IMR-90 (cell line): ENCODE results near the gene PCDHGB6.
A peak's percentile ranks its signal among the peaks of the same experiment; 100 is the strongest.

Source experiments
- CEBPB ChIP-seq: IDR thresholded peaks from 2 replicates; pipeline ENCODE4 v1.6.1; 2012; ENCODE audit warnings: low read depth, low read length, improper control_type of control experiment
- CHD1 ChIP-seq: IDR thresholded peaks from 2 replicates; pipeline ENCODE4 v1.6.1; 2012; ENCODE audit warnings: low read depth, low read length, improper control_type of control experiment
- CTCF ChIP-seq: conservative IDR thresholded peaks from 2 replicates; pipeline ENCODE4 v1.5.1; 2012; ENCODE audit warnings: mild to moderate bottlenecking, low read depth, low read length, improper control_type of control experiment
- FOS ChIP-seq: fragments of 150-350 bp; IDR thresholded peaks from 2 replicates; pipeline ENCODE4 v1.6.1; 2016; ENCODE audit warnings: low read depth, low read length
- MAZ ChIP-seq: IDR thresholded peaks from 2 replicates; pipeline ENCODE4 v1.6.1; 2012; ENCODE audit warnings: low read depth, mild to moderate bottlenecking, low read length, improper control_type of control experiment, moderate library complexity, borderline replicate concordance
- MXI1 ChIP-seq: IDR thresholded peaks from 2 replicates; pipeline ENCODE4 v1.6.1; 2012; ENCODE audit warnings: low read depth, mild to moderate bottlenecking, low read length, moderate library complexity, borderline replicate concordance
- POLR2A ChIP-seq: IDR thresholded peaks from 2 replicates; pipeline ENCODE4 v1.6.1; 2012; ENCODE audit warnings: mild to moderate bottlenecking, low read depth, low read length
- RAD21 ChIP-seq: IDR thresholded peaks from 2 replicates; pipeline ENCODE4 v1.6.1; 2012; ENCODE audit warnings: low read length, improper control_type of control experiment
- RCOR1 ChIP-seq: IDR thresholded peaks from 2 replicates; pipeline ENCODE4 v1.6.1; 2012; ENCODE audit warnings: mild to moderate bottlenecking, low read length, improper control_type of control experiment; ENCODE audit not compliant: insufficient replicate concordance
- RFX5 ChIP-seq: IDR thresholded peaks from 2 replicates; pipeline ENCODE4 v1.8.0; 2012; ENCODE audit warnings: low read depth, mild to moderate bottlenecking, low read length, moderate library complexity
- SMC3 ChIP-seq: fragments of 150-350 bp; IDR thresholded peaks from 2 replicates; pipeline ENCODE4 v1.6.1; 2016; ENCODE audit warnings: low read depth, mild to moderate bottlenecking, antibody characterized with exemption, low read length, moderate library complexity
- TF ChIP-seq, protein P1 (sequence below): fragments of 150-350 bp; IDR thresholded peaks from 2 replicates; pipeline ENCODE4 v1.6.1; 2017; ENCODE audit warnings: mild to moderate bottlenecking, antibody characterized with exemption, low read length, low read depth
- TF ChIP-seq, protein P2 (sequence below): fragments of 150-350 bp; IDR thresholded peaks from 2 replicates; pipeline ENCODE4 v1.6.1; 2016; ENCODE audit warnings: low read depth, mild to moderate bottlenecking, low read length, moderate library complexity, borderline replicate concordance

GRCh38 chr5:141359790-141360426 is 47.9 kb upstream of the PCDHGB6 start, which contains the start of gene PCDHGB2:
- TF ChIP-seq POLR2A (no peak), CTCF (peak; percentile 48), MXI1 (no peak), SMC3 (no peak), MAZ (no peak), FOS (no peak), RCOR1 (no peak), CEBPB (no peak), CHD1 (no peak), RFX5 (no peak), RAD21 (peak; percentile 45)
- TF ChIP-seq, protein P1, sequence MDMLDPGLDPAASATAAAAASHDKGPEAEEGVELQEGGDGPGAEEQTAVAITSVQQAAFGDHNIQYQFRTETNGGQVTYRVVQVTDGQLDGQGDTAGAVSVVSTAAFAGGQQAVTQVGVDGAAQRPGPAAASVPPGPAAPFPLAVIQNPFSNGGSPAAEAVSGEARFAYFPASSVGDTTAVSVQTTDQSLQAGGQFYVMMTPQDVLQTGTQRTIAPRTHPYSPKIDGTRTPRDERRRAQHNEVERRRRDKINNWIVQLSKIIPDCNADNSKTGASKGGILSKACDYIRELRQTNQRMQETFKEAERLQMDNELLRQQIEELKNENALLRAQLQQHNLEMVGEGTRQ = no peak
- TF ChIP-seq, protein P2, sequence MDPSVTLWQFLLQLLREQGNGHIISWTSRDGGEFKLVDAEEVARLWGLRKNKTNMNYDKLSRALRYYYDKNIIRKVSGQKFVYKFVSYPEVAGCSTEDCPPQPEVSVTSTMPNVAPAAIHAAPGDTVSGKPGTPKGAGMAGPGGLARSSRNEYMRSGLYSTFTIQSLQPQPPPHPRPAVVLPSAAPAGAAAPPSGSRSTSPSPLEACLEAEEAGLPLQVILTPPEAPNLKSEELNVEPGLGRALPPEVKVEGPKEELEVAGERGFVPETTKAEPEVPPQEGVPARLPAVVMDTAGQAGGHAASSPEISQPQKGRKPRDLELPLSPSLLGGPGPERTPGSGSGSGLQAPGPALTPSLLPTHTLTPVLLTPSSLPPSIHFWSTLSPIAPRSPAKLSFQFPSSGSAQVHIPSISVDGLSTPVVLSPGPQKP = no peak
